ENCODE measurements around the gene ALDH16A1. TPM values are rescaled to one million over a fixed set of nuclear protein-coding genes. Genes with fewer than 3 reads are reported as not detected.

Gene ALDH16A1
- total and polyA plus RNA-seq, 10 of the 15 experiments (the other 5 are each of a cell fraction or from before 2014, with no cell fraction given): 1.7 to 49.3 (median 18.1) TPM

DNA sequence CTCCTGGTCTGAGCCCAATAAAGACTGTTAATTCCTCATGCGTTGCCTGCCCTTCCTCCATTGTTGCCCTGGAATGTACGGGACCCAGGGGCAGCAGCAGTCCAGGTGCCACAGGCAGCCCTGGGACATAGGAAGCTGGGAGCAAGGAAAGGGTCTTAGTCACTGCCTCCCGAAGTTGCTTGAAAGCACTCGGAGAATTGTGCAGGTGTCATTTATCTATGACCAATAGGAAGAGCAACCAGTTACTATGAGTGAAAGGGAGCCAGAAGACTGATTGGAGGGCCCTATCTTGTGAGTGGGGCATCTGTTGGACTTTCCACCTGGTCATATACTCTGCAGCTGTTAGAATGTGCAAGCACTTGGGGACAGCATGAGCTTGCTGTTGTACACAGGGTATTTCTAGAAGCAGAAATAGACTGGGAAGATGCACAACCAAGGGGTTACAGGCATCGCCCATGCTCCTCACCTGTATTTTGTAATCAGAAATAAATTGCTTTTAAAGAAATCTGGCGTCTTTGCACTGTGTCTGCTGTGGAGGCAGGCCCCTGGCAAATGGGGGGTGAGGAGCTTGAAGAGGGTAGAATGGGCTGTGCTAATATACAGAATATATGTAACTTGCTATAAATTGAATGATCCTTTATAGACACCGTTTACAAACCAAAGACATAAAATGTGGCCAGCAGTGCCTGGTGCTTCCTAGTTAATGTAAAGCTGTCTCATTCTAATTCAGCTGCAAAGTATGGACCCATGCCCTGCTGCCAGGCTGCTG is 39.0 kb downstream of the ALDH16A1 start (continued):
- TF ChIP-seq, protein P1, sequence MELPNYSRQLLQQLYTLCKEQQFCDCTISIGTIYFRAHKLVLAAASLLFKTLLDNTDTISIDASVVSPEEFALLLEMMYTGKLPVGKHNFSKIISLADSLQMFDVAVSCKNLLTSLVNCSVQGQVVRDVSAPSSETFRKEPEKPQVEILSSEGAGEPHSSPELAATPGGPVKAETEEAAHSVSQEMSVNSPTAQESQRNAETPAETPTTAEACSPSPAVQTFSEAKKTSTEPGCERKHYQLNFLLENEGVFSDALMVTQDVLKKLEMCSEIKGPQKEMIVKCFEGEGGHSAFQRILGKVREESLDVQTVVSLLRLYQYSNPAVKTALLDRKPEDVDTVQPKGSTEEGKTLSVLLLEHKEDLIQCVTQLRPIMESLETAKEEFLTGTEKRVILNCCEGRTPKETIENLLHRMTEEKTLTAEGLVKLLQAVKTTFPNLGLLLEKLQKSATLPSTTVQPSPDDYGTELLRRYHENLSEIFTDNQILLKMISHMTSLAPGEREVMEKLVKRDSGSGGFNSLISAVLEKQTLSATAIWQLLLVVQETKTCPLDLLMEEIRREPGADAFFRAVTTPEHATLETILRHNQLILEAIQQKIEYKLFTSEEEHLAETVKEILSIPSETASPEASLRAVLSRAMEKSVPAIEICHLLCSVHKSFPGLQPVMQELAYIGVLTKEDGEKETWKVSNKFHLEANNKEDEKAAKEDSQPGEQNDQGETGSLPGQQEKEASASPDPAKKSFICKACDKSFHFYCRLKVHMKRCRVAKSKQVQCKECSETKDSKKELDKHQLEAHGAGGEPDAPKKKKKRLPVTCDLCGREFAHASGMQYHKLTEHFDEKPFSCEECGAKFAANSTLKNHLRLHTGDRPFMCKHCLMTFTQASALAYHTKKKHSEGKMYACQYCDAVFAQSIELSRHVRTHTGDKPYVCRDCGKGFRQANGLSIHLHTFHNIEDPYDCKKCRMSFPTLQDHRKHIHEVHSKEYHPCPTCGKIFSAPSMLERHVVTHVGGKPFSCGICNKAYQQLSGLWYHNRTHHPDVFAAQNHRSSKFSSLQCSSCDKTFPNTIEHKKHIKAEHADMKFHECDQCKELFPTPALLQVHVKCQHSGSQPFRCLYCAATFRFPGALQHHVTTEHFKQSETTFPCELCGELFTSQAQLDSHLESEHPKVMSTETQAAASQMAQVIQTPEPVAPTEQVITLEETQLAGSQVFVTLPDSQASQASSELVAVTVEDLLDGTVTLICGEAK (IDR thresholded peaks at IDR 0.05; ENCODE audit: borderline replicate concordance): no peak
- TF ChIP-seq, protein P2, sequence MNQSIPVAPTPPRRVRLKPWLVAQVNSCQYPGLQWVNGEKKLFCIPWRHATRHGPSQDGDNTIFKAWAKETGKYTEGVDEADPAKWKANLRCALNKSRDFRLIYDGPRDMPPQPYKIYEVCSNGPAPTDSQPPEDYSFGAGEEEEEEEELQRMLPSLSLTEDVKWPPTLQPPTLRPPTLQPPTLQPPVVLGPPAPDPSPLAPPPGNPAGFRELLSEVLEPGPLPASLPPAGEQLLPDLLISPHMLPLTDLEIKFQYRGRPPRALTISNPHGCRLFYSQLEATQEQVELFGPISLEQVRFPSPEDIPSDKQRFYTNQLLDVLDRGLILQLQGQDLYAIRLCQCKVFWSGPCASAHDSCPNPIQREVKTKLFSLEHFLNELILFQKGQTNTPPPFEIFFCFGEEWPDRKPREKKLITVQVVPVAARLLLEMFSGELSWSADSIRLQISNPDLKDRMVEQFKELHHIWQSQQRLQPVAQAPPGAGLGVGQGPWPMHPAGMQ (IDR thresholded peaks at IDR 0.05; ENCODE audit: borderline replicate concordance): no peak
- TF ChIP-seq, protein P3, sequence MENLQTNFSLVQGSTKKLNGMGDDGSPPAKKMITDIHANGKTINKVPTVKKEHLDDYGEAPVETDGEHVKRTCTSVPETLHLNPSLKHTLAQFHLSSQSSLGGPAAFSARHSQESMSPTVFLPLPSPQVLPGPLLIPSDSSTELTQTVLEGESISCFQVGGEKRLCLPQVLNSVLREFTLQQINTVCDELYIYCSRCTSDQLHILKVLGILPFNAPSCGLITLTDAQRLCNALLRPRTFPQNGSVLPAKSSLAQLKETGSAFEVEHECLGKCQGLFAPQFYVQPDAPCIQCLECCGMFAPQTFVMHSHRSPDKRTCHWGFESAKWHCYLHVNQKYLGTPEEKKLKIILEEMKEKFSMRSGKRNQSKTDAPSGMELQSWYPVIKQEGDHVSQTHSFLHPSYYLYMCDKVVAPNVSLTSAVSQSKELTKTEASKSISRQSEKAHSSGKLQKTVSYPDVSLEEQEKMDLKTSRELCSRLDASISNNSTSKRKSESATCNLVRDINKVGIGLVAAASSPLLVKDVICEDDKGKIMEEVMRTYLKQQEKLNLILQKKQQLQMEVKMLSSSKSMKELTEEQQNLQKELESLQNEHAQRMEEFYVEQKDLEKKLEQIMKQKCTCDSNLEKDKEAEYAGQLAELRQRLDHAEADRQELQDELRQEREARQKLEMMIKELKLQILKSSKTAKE (IDR thresholded peaks at IDR 0.05; ENCODE audit: low read depth, poor library complexity, severe bottlenecking): no peak
- TF ChIP-seq, protein P4, sequence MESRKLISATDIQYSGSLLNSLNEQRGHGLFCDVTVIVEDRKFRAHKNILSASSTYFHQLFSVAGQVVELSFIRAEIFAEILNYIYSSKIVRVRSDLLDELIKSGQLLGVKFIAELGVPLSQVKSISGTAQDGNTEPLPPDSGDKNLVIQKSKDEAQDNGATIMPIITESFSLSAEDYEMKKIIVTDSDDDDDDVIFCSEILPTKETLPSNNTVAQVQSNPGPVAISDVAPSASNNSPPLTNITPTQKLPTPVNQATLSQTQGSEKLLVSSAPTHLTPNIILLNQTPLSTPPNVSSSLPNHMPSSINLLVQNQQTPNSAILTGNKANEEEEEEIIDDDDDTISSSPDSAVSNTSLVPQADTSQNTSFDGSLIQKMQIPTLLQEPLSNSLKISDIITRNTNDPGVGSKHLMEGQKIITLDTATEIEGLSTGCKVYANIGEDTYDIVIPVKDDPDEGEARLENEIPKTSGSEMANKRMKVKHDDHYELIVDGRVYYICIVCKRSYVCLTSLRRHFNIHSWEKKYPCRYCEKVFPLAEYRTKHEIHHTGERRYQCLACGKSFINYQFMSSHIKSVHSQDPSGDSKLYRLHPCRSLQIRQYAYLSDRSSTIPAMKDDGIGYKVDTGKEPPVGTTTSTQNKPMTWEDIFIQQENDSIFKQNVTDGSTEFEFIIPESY (IDR thresholded peaks at IDR 0.05): no peak
- TF ChIP-seq, protein P5, sequence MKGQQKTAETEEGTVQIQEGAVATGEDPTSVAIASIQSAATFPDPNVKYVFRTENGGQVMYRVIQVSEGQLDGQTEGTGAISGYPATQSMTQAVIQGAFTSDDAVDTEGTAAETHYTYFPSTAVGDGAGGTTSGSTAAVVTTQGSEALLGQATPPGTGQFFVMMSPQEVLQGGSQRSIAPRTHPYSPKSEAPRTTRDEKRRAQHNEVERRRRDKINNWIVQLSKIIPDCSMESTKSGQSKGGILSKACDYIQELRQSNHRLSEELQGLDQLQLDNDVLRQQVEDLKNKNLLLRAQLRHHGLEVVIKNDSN (IDR thresholded peaks at IDR 0.05; ENCODE audit: borderline replicate concordance, extremely low read length, insufficient read depth, low read depth, low read length): no peak

Data from GM12878 (cell line).